GM19455 (cell line): Measurements from ENCODE around the gene CMIP.
"Not testable (repeated sequence)": the region's sequence is repeated elsewhere in the genome, so short reads cannot be mapped to it uniquely, and the experiment has no call there.

Source experiments
- ATAC-seq: cut with Tn5 transposase; IDR thresholded peaks from one replicate; pipeline ENCODE4 v1.9.1; 2021; ENCODE audit not compliant: unreplicated experiment

The CMIP gene

GRCh38 chr16:81577272-81577671 lies 132.7 kb downstream of the CMIP start:
- not testable (repeated sequence) for ATAC-seq

- ATAC-seq: no peak
These were observed 133.5 kb downstream of the CMIP start for GRCh38 chr16:81578076-81578475.

GRCh38 chr16:81578636-81579413 lies 134.2 kb downstream of the CMIP start:
- no peak for ATAC-seq

- ATAC-seq: no peak
These were observed 136.5 kb downstream of the CMIP start for GRCh38 chr16:81581107-81581506.

- ATAC-seq: no peak
These were observed 138.2 kb downstream of the CMIP start for GRCh38 chr16:81582655-81583441.

- ATAC-seq: no peak
These were observed 139.5 kb downstream of the CMIP start for GRCh38 chr16:81583893-81584631.

- no peak for ATAC-seq
These were observed 141.2 kb downstream of the CMIP start for GRCh38 chr16:81585785-81586184.

- ATAC-seq: no peak
These were observed 141.8 kb downstream of the CMIP start for GRCh38 chr16:81586417-81586816.

- ATAC-seq: no peak
These were observed 142.5 kb downstream of the CMIP start for GRCh38 chr16:81586977-81587625.

- no peak for ATAC-seq
These were observed 143.1 kb downstream of the CMIP start for GRCh38 chr16:81587626-81588160.

- no peak for ATAC-seq
These were observed 143.9 kb downstream of the CMIP start for GRCh38 chr16:81588326-81589081.

- ATAC-seq: no peak
These were observed 145.5 kb downstream of the CMIP start for GRCh38 chr16:81589975-81590650.

GRCh38 chr16:81590714-81591544 lies 146.3 kb downstream of the CMIP start:
- no peak for ATAC-seq

GRCh38 chr16:81591545-81591870 lies 146.9 kb downstream of the CMIP start:
- ATAC-seq: no peak

- ATAC-seq: no peak
These were observed 147.8 kb downstream of the CMIP start for GRCh38 chr16:81592353-81592866.

GRCh38 chr16:81593481-81593880 lies 148.9 kb downstream of the CMIP start:
- no peak for ATAC-seq

GRCh38 chr16:81595629-81596292 lies 151.2 kb downstream of the CMIP start:
- no peak for ATAC-seq

- ATAC-seq: no peak
These were observed 152.6 kb downstream of the CMIP start for GRCh38 chr16:81597079-81597658.
